Kidney (tissue), 22 donors: Measurements from ENCODE around the gene CPNE8. TPM values are rescaled to one million over a fixed set of nuclear protein-coding genes. Genes with fewer than 3 reads are reported as not detected.

Source experiments
- DNase-seq, 5 donors: peaks; one replicate each; pipeline ENCODE4 v3.0.0-alpha.2; 2013 to 2020
- FAIRE-seq: peaks from 2 replicates; lab custom pipeline; 2012; peaks lifted over from hg19 to GRCh38; lab: Jason Lieb, UNC
- H3K27ac ChIP-seq, 2 donors: one replicate each; pipeline ENCODE4 v1.7.0; 2013; ENCODE audit warnings: low read depth in 2 of 2, low read length in 2 of 2, inconsistent platforms in 1 of 2
- H3K27me3 ChIP-seq: one replicate; pipeline ENCODE4 v1.7.1; 2013; ENCODE audit warnings: low read length, inconsistent platforms; ENCODE audit not compliant: control insufficient read depth, insufficient read depth
- H3K36me3 ChIP-seq, 3 donors: one replicate each; pipeline versions ENCODE4 v1.7.0 to v1.7.1; 2013; ENCODE audit warnings: low read length in 3 of 3, control low read depth in 1 of 3, inconsistent platforms in 1 of 3; ENCODE audit not compliant: insufficient read depth in 3 of 3, control insufficient read depth in 2 of 3
- H3K4me1 ChIP-seq, 3 donors: one replicate each; pipeline versions ENCODE4 v1.7.0 to v1.7.1; 2013; ENCODE audit warnings: low read length in 3 of 3, inconsistent platforms in 1 of 3, low read depth in 1 of 3; ENCODE audit not compliant: control insufficient read depth in 2 of 3, insufficient read depth in 2 of 3
- H3K4me3 ChIP-seq, 3 donors: one replicate each; pipeline versions ENCODE4 v1.7.0 to v1.8.1; 2013; ENCODE audit warnings: low read length in 3 of 3, control low read depth in 1 of 3, inconsistent platforms in 1 of 3
- H3K9ac ChIP-seq, 3 donors: one replicate each; pipeline versions ENCODE4 v1.7.0 to v1.7.1; 2013; ENCODE audit warnings: low read length in 3 of 3, control low read depth in 1 of 3, inconsistent platforms in 1 of 3
- H3K9me3 ChIP-seq, 3 donors: one replicate each; pipeline versions ENCODE4 v1.7.0 to v1.7.1; 2013; ENCODE audit warnings: low read length in 3 of 3, control low read depth in 1 of 3, inconsistent platforms in 1 of 3; ENCODE audit not compliant: control insufficient read depth in 2 of 3, insufficient read depth in 1 of 3
- intact Hi-C: fragments of 100-400 bp; cut with DNase I; formaldehyde crosslinking; loops from one replicate; pipeline ENCODE4 v1.11.1; 2022
- long read RNA-seq, 10 donors: library from polyadenylated mRNA in 1 of 10; unstranded in 1 of 10; transcript quantifications; one replicate each; pipeline ENCODE4 v2.0.0 and lab custom pipeline, GENCODE V29; 2021 to 2026
- polyA plus RNA-seq: library from polyadenylated mRNA; stranded (reverse); fragments of 350-450 nt; fragmentation: Illumina TruSeq; extraction: RNeasy Lipid Tissue Mini Kit (QIAGEN cat#74804); gene quantifications from one replicate; pipeline ENCODE4 v1.2.3, GENCODE V29; 2014; ENCODE audit warnings: low read depth, low replicate concordance; ENCODE audit not compliant: insufficient read depth
- total RNA-seq: library from RNA; stranded (reverse); fragmentation: NEBNext Ultra II Directional; extraction: Animal tissue kit (Norgen Biotek cat#: 25700); gene quantifications from one replicate; pipeline ENCODE4 v1.2.1, GENCODE V29; 2021
- TF ChIP-seq, protein P1 (sequence below): IDR thresholded peaks from 3 replicates; pipeline ENCODE4 v1.5.1; 2012; ENCODE audit warnings: mild to moderate bottlenecking, moderate library complexity, borderline replicate concordance; ENCODE audit not compliant: insufficient read depth; ENCODE audit errors: extremely low read depth
- donor health status: control.
- donor health status: control.
- donor health status: control.
- donor health status: control.
- donor health status: control.
- donor health status: DM: yes; HTN: yes; CAD: no.
- donor health status: Normal renal cell carcinoma (clear cell type).

CPNE8 gene
- total RNA-seq, result 28.5 TPM
- polyA plus RNA-seq, result 8.8 TPM
- long read RNA-seq, donor 1, result 0 reads
- long read RNA-seq, donor 2, result 0 reads
- long read RNA-seq, donor 3, partial matches to known transcripts, result 0 of 2 reads
- long read RNA-seq, donor 3, other reads (novel, unspliced or antisense), result 0 of 2 reads
- long read RNA-seq, donor 4, result 0 reads
- long read RNA-seq, donor 5, result 0 reads
- long read RNA-seq, donor 6, partial matches to known transcripts, result 0 of 2 reads
- long read RNA-seq, donor 6, other reads (novel, unspliced or antisense), result 0 of 2 reads
- long read RNA-seq, donor 7, partial matches to known transcripts, result 5 of 8 reads
- long read RNA-seq, donor 7, other reads (novel, unspliced or antisense), result 2 of 8 reads
- long read RNA-seq, donor 8, result 0 reads
- long read RNA-seq, donor 9, partial matches to known transcripts, result 0 of 1 reads
- long read RNA-seq, donor 9, other reads (novel, unspliced or antisense), result 0 of 1 reads
- long read RNA-seq, donor 10, result 0 reads

DNA sequence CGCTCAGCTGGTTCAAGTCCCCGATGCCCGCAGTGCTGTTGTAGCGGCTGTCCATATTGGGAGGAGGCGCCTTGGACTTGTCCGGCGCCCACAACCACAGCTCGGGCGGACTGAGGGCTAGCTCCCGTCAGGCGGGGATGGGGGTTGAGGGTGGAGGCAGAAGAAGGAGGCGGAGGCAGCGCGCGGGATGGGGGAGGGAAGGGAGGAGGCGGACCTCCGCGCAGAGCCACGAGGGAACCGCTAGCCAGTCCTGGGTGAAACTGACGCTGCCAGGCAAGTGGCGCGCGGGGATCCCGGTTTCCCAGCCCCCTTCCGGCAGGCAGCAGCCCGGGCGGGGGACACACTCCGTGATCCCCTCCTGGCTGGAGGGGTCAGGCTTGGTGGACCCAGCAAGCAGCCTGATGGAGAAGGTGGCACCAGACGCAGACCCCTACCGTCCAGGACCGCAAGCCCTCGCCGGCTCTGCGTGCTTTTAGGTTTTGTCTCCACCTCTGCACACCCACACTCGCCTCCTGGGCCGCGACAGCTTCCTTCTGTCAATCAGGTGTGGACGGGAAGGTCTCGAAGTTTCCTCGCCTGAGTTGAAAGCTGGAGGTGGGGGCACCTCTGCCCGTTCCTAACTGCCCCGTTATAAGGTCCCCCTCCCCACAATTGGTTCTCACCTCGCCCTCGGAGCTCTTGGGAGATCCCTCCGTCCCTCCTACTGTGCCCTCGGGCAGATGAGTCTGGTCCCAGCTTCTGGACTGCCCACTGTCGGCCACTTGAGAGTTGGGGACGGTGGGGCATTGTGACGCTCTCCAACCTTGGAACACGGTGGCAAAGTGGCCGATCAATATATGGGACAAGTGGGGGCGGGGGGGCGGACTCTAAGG is at the start of gene CPNE8:
Gene CPNE8, minus strand, starts transcription at position 112 of the 872 bp plus-strand sequence. Its CDS starts 57 bp downstream, at position 55.
- peak within 1 kb of the TSS; percentile 59 to 92 (median 87) for H3K9ac ChIP-seq

DNA sequence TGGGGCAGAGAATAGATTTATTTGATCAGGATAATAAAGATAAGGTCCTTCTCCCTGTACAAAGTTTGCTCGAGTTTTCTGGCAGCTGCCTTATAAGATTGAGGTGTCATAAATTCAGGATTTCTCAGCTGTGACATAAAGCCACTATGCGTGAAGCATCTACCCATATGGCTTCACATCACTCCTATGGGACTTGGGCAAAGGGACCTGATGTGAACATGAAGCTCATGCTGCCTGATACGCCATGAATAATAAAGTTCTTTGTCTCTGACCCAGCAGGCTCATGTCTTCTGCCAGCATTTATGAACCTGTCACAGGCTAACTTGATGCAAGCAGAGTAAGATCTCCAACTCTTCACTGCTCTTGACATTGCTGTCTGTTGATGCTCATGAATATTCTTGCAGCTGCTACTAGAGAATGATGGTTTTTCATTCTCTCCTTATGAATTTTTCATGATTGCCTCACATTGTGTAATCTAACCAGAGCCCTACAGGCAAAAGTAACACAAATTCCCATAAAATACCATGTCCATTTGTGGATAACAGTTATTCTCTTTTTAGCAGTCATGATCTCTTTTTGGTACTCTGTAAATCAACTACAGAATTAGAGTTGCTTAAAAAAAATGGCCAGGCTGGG is 49.0 kb upstream of the CPNE8 start:
- intact Hi-C loops, result no loop called here
- Histone ChIP-seq H3K9ac (no peak overlapping the region), H3K9me3 (peaks cover 0 to 4% (median 0%) of the 10 kb centered on the region in 3 donors), H3K4me1 (no peaks in the 10 kb centered on the region), H3K4me3 (no peak overlapping the region), H3K27ac (no peak overlapping the region), H3K27me3 (no peaks in the 10 kb centered on the region), H3K36me3 (no peaks in the 10 kb centered on the region)
- TF ChIP-seq, protein P1, sequence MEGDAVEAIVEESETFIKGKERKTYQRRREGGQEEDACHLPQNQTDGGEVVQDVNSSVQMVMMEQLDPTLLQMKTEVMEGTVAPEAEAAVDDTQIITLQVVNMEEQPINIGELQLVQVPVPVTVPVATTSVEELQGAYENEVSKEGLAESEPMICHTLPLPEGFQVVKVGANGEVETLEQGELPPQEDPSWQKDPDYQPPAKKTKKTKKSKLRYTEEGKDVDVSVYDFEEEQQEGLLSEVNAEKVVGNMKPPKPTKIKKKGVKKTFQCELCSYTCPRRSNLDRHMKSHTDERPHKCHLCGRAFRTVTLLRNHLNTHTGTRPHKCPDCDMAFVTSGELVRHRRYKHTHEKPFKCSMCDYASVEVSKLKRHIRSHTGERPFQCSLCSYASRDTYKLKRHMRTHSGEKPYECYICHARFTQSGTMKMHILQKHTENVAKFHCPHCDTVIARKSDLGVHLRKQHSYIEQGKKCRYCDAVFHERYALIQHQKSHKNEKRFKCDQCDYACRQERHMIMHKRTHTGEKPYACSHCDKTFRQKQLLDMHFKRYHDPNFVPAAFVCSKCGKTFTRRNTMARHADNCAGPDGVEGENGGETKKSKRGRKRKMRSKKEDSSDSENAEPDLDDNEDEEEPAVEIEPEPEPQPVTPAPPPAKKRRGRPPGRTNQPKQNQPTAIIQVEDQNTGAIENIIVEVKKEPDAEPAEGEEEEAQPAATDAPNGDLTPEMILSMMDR, result no peak
- DNase-seq (no peak), FAIRE-seq (no peak)

More for the DNA sequence above, at the start of gene CPNE8:
- H3K27ac ChIP-seq, result peak within 1 kb of the TSS; percentile 98 to 99
- H3K4me3 ChIP-seq, result peak within 1 kb of the TSS; percentile 80 to 94 (median 81)
- no peaks in the 10 kb centered on the region for H3K36me3 ChIP-seq
- peaks cover 0 to 13% (median 3%) of the 10 kb centered on the region in 3 donors for H3K4me1 ChIP-seq
- H3K9me3 ChIP-seq, result no peaks in the 10 kb centered on the region
- no peaks in the 10 kb centered on the region for H3K27me3 ChIP-seq
- DNase-seq, result peak; percentile 55 to 95 (median 68)
- no peak for FAIRE-seq
- intact Hi-C loops, result no loop called here
- TF ChIP-seq, protein P1, result no peak

DNA sequence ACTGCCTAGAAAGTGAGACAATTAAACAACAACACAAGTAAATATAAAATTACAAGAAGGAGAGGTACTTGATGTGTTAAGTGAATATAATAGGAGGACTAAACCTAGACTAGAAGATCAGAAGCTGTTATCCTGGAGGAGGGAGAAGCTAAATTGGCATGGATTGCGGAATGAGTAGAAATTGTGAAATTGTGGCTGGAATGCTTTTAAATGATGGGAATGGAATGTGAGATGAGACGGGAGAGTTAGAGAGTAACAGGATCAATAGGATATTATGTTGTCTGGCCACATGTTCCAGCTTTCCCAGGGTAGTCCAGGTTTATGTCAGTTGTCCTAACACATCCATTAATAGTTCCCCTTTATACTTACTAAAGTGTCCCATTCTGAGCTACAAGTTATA is 44.0 kb upstream of the CPNE8 start:
- Histone ChIP-seq H3K9ac (no peak overlapping the region), H3K9me3 (peaks cover 0 to 3% (median 0%) of the 10 kb centered on the region in 3 donors), H3K36me3 (no peaks in the 10 kb centered on the region), H3K27me3 (no peaks in the 10 kb centered on the region), H3K4me3 (no peak overlapping the region), H3K4me1 (no peaks in the 10 kb centered on the region), H3K27ac (no peak overlapping the region)
- no peak for DNase-seq
- TF ChIP-seq, protein P1, result no peak
- intact Hi-C loops, result no loop called here
- no peak for FAIRE-seq
